Stimulated activated effector memory CD8-positive, alpha-beta T cell treated with anti-CD3 and anti-CD28 coated beads, Interleukin-12 subunit alpha, Interleukin-12 subunit beta, amount 100 ng/mL, for 72 hours (primary cell): ENCODE results near the gene GNG8.
A peak's percentile ranks its signal among the peaks of the same experiment; 100 is the strongest.

Experiments
- ATAC-seq: fragments of 150-1000 bp; cut with Tn5 transposase; 2 replicates; pipeline ENCODE4 v1.10.0; 2021
- DNase-seq, 2 donors: peaks; one replicate each; pipeline ENCODE4 v3.0.0; 2021 to 2022; ENCODE audit warnings: low spot score in 2 of 2
- H3K27ac Mint-ChIP-seq: one replicate; pipeline ENCODE4 v1.8.0; 2022; ENCODE audit warnings: mild to moderate bottlenecking, mixed read lengths
- H3K36me3 Mint-ChIP-seq: one replicate; pipeline ENCODE4 v1.8.0; 2022; ENCODE audit warnings: mild to moderate bottlenecking, mixed read lengths
- H3K4me1 Mint-ChIP-seq: one replicate; pipeline ENCODE4 v1.8.0; 2022; ENCODE audit warnings: mixed read lengths
- H3K4me3 Mint-ChIP-seq: one replicate; pipeline ENCODE4 v1.8.0; 2022; ENCODE audit warnings: mild to moderate bottlenecking, mixed read lengths
- H3K9me3 Mint-ChIP-seq: one replicate; pipeline ENCODE4 v1.8.0; 2022; ENCODE audit warnings: mixed read lengths

GNG8 gene

DNA sequence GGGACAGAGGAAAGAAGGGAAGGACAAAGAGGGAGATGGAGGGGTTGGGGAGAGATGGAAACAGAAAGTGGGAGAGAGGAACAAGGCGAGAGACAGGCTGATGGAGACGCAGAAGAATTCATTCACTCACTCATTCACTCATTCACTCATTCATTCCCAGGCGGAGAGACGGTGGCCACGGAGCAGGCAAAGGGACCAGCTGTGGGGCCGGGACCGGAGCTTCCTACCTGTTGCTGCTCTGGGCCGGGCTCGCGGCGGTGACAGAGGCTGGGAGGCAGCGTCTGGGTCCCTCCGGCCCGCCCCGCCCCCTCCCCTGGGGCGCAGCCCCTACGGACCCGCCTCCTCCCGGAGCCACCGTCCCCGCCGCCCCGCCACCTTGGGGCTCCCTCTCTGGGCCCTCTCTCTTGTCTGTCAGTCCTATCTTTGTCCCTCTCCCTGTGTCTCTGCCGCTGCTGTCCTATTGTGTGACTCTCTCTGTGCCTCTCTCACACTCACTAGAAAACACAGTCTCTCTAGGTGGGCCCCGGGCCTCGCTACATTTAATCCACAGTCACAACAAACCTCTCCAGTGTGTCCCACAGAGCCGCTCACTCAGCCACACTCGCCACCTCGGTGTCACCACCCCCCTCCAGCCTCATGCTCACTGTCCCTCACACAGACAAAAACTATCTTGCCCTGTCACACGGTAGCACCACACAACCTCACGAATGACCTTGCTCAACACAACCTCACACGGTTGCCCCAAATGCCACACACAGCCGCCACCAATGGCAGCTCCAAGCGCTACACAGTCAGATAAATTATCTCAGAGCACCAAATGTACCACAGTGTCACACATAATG, at the start of gene GNG8:
Gene GNG8, minus strand, starts transcription at position 283 of the 842 bp plus-strand sequence. CDS start 1,520 bp downstream, outside the sequence.
- DNase-seq (no peak), ATAC-seq (no peak)
- Mint-ChIP-seq H3K4me3 (no peak within 1 kb of the TSS), H3K9me3 (no peaks in the 10 kb centered on the region), H3K4me1 (peaks cover 10% of the 10 kb centered on the region), H3K36me3 (no peaks in the 10 kb centered on the region), H3K27ac (peak within 1 kb of the TSS; percentile 35)

DNA sequence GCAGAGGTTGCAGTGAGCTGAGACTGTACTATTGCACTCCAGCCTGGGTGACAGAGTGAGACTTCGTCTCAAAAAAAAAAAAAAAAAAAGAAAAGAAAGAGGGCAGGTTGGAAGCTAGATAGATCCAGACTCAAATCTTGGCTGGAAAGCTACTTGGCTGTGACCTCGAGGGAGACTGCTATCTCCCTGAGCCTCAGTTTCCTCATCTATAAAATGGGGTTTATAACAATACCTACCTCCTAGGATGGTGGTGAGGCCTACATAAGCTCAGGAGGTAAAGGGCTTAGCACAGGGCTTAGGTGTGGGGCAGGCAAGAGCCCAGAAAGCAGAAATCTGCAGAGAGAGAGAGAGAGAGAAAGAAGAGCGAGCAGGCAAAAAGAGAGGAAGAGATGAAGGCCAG, 49.2 kb upstream of the GNG8 start:
- no peaks in the 10 kb centered on the region for H3K9me3 Mint-ChIP-seq
- no peaks in the 10 kb centered on the region for H3K4me1 Mint-ChIP-seq
- H3K27ac Mint-ChIP-seq: peak overlapping the region; percentile 74
- H3K36me3 Mint-ChIP-seq: peaks cover 100% of the 10 kb centered on the region
- H3K4me3 Mint-ChIP-seq: no peak overlapping the region
- ATAC-seq (no peak), DNase-seq (no peak)

DNA sequence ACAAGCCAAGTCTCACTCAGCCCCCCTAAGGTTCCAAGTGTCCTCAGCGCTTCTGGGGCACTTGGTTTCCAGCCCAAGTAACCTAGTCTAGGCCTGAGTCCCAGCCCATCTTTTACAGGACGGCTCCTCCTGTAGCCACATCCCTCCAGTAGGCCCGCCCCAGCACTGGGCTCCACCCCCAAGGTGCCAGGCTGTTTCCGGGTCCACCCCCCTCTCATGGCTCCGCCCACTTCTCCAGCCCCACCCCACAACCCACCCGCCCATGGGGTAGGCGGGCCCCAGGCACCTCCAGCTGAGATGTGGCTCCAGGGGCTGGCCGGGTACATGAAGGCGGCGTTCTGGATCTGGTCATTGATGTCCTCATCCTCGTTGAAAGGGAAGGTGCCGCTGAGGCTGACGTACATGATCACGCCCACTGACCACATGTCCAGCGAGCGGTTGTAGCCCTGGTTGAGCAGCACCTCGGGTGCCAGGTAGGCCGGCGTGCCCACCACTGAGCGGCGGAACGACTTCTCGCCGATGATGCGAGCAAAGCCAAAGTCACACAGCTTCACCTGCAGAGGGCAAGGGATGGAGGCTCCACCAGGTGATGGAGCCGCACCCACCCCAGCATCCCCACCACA, 42.2 kb upstream of the GNG8 start:
- Mint-ChIP-seq H3K4me1 (peaks cover 12% of the 10 kb centered on the region), H3K9me3 (no peaks in the 10 kb centered on the region), H3K4me3 (no peak overlapping the region), H3K36me3 (peaks cover 100% of the 10 kb centered on the region), H3K27ac (peak overlapping the region; percentile 81)
- peak; percentile 36 to 77 for DNase-seq
- peak; percentile 86 for ATAC-seq

DNA sequence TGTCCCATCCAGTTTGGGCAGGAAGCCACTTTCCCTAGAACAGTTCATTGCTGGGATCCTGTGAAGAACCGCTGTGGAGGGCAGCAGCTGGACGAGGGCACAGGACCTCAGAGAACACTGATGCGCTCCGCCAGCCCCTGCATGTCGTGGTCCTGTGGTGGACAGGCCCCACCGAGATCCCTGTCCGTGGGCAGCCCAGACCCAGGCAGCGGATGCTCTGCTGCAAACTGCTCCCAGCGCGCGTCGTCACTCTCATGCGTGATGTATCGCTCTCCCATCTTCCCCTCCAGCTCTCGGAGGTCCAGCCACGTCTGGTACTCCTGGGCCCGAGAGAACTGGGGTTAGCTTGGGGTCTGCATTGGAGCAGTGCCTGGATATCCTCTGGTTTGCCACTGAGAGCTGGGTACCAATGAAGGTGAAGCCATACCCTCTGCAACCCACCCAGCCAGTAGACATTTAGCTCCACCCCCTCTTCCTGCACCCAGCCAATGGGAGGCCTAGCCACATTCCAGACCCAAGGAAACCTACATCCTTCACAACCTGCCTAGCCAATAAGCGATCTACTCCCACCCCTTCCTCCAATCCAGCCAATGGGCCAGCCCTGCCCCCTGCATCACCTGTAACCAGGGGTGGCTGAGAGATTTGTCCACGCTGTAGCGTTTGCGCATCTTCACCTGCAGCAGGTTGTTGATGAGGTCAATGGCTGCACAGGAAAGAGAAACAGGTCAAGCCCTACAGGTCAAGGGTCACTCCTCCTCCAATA, 38.6 kb upstream of the GNG8 start:
- Mint-ChIP-seq H3K4me1 (peaks cover 12% of the 10 kb centered on the region), H3K27ac (peak overlapping the region; percentile 12), H3K36me3 (peaks cover 70% of the 10 kb centered on the region), H3K9me3 (no peaks in the 10 kb centered on the region), H3K4me3 (no peak overlapping the region)
- DNase-seq (no peak), ATAC-seq (no peak)

DNA sequence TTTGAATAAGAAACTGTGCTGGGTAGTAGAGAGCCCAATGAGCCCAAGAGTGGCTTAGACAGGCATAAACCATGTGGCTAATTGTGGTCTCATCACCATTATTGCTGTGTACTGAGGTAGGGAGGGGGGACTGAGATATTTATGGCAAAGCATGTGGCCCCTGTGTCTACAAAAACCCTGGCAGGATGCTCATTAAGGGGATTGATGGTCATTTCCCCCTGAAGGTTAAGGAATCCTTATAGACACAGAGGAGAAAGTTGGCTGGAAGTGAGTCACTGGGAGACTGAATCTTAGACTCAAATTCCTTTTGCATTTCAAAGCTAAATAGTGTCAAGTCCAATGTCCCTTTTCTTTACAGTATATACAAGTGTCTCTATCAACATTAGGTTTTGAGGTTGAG, 34.8 kb upstream of the GNG8 start:
- H3K9me3 Mint-ChIP-seq: no peaks in the 10 kb centered on the region
- no peak for DNase-seq
- no peak for ATAC-seq
- no peaks in the 10 kb centered on the region for H3K4me1 Mint-ChIP-seq
- peaks cover 32% of the 10 kb centered on the region for H3K36me3 Mint-ChIP-seq
- H3K27ac Mint-ChIP-seq: no peak overlapping the region
- no peak overlapping the region for H3K4me3 Mint-ChIP-seq

DNA sequence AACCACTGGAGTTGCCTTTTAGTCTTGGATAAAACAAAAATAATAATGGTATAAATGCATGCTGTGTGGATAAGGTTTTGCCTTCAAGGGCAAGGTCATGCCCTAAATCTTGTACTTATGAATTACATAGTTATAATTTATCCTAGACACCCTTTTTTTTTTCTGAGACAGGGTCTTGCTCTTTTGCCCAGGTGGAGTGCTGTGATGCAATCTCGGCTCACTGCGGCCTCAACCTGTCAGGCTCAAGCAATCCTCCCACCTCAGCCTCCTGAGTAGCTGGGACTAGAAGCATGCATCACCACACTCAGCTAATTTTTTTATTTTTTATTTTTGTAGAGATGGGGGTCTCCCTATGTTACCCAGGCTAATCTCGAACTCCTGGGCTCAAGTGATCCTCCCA, 32.7 kb upstream of the GNG8 start:
- H3K9me3 Mint-ChIP-seq: no peaks in the 10 kb centered on the region
- ATAC-seq (no peak), DNase-seq (no peak)
- peaks cover 11% of the 10 kb centered on the region for H3K36me3 Mint-ChIP-seq
- no peaks in the 10 kb centered on the region for H3K4me1 Mint-ChIP-seq
- no peak overlapping the region for H3K4me3 Mint-ChIP-seq
- H3K27ac Mint-ChIP-seq: peak overlapping the region; percentile 13

DNA sequence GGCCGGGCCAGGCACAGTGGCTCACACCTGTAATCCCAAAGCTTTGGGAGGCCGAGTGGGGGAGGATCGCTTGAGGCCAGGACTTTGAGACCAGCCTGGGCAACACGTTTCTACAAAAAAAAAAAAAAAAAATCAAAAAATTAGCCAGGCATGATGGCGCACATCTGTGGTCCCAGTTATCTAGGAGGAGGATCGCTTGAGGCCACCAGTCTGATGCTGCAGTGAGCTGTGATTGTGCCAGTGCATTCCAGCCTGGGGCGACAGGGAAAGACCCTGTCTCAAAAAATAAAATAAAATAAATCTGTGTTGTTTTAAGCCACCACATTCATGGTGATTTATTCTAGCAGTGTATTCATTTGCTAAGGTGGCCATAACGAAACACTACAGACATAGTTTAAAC, 29.1 kb upstream of the GNG8 start:
- Mint-ChIP-seq H3K36me3 (no peaks in the 10 kb centered on the region), H3K27ac (no peak overlapping the region), H3K4me1 (peaks cover 14% of the 10 kb centered on the region), H3K4me3 (no peak overlapping the region), H3K9me3 (no peaks in the 10 kb centered on the region)
- no peak for DNase-seq
- ATAC-seq: no peak

DNA sequence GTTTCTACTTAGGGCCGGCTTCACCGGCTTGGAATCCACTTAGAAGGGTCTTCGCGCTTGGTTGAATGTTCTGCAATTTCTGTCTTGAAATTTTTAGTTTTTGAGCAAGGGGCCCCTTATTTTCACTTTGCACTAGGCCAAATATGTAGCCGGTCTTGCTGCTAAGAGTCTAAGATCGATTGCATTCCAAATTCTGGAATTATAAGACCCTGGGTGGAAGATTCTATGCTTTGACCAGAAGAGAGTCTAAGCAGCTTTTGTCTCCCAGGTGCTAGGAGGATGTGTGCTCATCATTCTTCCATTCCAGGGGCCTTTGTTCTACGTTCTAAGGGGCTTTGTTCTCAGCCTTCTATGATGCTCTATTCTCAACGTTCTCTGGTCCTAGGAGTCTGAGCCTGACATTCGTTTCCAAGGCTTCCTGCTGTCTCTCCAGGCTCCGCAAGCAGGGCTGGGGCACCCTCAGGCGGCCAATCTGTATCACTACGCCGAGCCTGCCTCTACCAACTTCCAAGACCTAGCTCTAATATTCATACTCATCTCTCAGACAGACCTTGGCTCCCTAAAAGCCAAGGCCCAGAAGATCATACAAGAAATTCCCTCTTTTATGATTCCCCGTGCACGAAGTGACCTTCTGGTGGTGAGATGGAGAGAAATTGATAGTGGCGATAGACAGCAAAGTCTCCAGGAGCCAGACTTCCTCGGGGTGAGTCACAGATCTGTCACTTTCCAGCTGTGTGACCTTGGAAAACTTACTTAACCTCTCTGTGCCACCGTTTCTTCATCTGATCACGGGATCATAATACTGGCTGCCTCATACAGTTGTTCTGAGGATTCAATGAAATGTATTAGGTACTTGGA, 26.0 kb upstream of the GNG8 start:
- DNase-seq (peak; percentile 45 to 72), ATAC-seq (peak; percentile 71)
- Mint-ChIP-seq H3K9me3 (no peaks in the 10 kb centered on the region), H3K36me3 (no peaks in the 10 kb centered on the region), H3K4me1 (peaks cover 21% of the 10 kb centered on the region), H3K4me3 (peak overlapping the region; percentile 59), H3K27ac (peak overlapping the region; percentile 17)

DNA sequence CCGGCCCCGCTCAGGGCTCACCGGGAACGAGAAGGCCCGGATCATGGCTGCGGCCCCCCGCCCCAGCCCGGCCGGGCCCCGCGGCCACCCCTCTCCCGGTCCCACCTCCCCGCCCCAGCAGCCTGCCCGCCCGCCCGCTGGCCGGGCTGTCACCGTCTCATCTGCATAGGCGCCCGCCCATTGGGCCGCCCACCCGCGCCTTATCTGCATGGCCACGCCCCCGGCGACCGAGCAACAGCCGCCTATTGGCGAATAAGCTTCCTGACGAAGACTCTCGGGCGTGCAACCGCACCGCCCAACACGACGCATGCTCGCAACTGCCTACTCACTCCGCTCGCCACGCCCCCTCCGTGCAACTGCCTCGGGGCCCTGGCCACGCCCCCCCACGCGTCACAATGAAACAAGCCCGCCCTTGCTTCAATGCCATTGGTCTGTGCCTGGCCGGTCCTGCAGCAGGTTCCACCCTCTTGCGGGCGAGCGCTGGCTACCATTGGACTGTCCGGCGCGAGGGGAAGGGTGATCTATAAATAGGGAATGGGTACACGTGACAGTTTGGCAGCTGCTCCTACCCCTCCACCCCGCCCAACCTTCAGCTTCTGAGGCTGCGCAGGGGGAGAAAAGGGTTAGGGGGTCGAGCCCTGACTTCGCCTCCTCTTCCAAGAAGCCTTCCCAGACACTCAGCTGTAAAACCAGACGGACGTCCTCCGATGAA, 25.2 kb upstream of the GNG8 start, which contains the start of gene DACT3:
Gene DACT3, minus strand, starts transcription at position 163 of the 712 bp plus-strand sequence. Its CDS starts 118 bp downstream, at position 45.
- no peaks in the 10 kb centered on the region for H3K36me3 Mint-ChIP-seq
- ATAC-seq (peak; percentile 92), DNase-seq (peak; percentile 99 to 100)
- H3K4me3 Mint-ChIP-seq: peak within 1 kb of the TSS; percentile 59
- H3K9me3 Mint-ChIP-seq: no peaks in the 10 kb centered on the region
- peak within 1 kb of the TSS; percentile 17 for H3K27ac Mint-ChIP-seq
- H3K4me1 Mint-ChIP-seq: peaks cover 21% of the 10 kb centered on the region

DNA sequence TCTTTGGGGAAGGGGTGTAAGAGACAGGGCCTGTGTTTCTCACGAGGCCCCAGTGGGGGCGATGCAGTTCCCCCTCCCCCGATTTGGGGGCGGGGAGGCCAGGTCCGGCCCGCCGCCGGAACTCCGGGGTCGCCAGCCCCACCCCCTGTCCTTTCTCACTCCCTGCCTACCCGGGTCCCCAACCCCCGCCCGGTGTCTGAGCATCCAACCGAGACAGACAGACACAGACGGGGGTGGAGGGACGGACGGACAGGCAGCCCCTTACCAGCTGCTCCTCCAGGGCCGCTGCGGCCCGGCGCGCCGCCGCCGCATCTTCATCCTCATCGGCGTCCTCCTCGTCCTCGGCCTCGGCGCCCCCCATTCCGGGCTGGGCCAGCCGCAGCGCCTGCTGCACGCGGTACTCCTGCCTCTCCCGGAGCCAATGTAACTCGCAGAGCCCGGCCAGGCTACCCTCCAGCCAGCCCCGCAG, 24.6 kb upstream of the GNG8 start:
- DNase-seq (no peak), ATAC-seq (peak; percentile 0)
- no peaks in the 10 kb centered on the region for H3K36me3 Mint-ChIP-seq
- H3K9me3 Mint-ChIP-seq: no peaks in the 10 kb centered on the region
- H3K27ac Mint-ChIP-seq: no peak overlapping the region
- H3K4me1 Mint-ChIP-seq: peaks cover 21% of the 10 kb centered on the region
- peak overlapping the region; percentile 59 for H3K4me3 Mint-ChIP-seq

DNA sequence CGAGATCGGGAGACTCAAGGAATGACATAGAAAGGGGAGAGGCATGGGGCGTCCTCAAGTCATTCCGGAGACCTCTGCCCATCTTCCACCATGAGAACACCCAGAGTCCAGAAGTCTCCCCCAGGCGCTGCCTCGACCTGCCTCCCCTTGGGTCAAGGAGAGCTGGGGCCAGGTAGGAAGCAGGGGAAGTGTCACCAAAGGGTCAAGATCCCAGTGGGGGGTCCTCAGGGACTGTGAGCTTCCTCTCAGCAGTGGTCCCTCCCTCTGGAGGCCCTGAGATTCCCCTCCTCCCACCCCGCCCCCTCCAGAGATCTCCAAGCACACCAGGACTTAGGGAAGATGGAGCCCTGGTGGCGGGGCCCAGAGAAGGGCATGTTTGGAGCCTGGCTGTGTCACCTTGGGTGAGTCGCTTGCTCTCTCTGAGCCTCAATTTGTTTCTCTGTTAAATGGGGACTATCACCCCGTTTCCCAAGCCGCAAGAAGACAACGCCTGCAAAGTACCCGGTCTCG, 24.1 kb upstream of the GNG8 start:
- no peak overlapping the region for H3K27ac Mint-ChIP-seq
- ATAC-seq: no peak
- peak in 1 of 2 donors; percentile 53 for DNase-seq

DNA sequence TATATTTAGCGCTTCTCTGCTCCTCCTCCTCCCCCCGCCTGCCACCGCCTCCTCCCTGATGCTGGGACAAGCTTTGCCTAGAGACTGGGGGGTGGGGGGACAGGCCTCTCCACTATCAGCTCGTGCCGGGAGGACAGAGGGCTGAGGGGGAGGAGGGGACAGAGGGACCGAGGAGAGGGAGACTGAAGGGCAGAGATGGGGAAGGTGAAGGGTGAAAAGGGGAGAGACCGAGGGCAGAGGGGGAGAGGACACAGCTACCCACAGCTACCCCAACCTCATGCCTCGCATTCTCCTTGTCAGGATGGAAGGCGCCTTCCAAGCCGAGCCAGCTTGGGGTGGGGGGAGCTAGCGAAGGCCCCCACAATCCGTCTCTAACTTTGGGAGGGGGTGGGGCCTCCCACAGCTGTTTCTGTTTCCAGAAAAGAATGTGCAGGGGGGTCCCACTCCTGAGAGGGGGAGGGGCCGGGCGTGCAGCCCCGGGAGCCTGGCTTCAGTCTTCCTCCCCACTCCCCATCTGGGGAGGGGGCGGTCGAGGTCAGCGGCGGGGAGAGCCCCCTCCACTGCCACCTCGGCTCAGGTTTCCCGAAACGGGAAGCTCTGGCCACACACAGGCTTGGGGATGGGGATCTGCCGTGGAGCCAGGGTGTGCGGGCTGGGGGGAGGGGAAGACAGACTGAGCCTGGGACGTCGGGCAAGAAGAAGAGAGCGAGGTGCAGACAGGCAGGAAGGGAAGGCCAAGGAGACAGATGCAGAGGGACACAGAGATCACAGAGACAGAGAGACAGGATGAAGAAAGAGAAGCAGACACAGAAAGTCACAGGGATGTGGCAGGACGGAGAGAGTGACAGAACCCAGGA, 23.4 kb upstream of the GNG8 start:
- ATAC-seq (no peak), DNase-seq (no peak)
- Mint-ChIP-seq H3K9me3 (no peaks in the 10 kb centered on the region), H3K27ac (no peak overlapping the region), H3K36me3 (no peaks in the 10 kb centered on the region), H3K4me1 (peaks cover 21% of the 10 kb centered on the region), H3K4me3 (peak overlapping the region; percentile 59)

More for the DNA sequence above, 24.1 kb upstream of the GNG8 start:
- peak overlapping the region; percentile 59 for H3K4me3 Mint-ChIP-seq
- peaks cover 21% of the 10 kb centered on the region for H3K4me1 Mint-ChIP-seq
- no peaks in the 10 kb centered on the region for H3K9me3 Mint-ChIP-seq
- H3K36me3 Mint-ChIP-seq: no peaks in the 10 kb centered on the region

DNA sequence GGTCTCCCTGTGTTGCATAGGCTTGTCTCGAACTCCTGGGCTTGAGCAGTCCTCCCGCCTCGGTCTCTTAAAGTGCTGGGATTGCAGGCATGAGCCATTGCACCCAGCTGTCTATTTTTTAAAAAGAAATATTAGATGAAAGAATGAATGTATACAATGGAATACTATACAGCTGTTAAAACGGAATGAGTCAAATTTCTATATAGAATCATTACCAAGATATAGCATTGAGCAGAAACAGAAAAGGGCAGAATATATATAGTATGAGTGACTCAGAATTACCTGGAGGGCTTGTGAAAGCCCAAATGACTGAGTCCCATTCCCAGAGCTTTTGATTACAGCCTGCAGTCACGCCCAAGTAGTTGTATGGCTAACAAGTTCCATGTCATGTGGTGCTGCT, 20.5 kb upstream of the GNG8 start:
- Mint-ChIP-seq H3K4me1 (peaks cover 13% of the 10 kb centered on the region), H3K36me3 (no peaks in the 10 kb centered on the region), H3K4me3 (no peak overlapping the region), H3K9me3 (no peaks in the 10 kb centered on the region), H3K27ac (no peak overlapping the region)
- DNase-seq (no peak), ATAC-seq (no peak)
